HepG2 (cell line): Measurements from ENCODE around the gene FKBP10. TPM values are rescaled to one million over a fixed set of nuclear protein-coding genes. Genes with fewer than 3 reads are reported as not detected.

Source experiments
- ATM ChIP-seq: fragments of 450-650 bp; IDR thresholded peaks from 2 replicates; pipeline ENCODE4 v1.7.1; 2017; ENCODE audit warnings: mild to moderate bottlenecking, borderline replicate concordance
- HDAC6 ChIP-seq: fragments of 200-600 bp; sonication (generic); IDR thresholded peaks from 2 replicates; pipeline ENCODE4 v1.7.0; 2017; ENCODE audit warnings: mild to moderate bottlenecking, antibody characterized with exemption, low read length, low read depth
- MTA1 ChIP-seq: sonication (generic); formaldehyde crosslinking; IDR thresholded peaks from 2 replicates; pipeline ENCODE4 v1.4.0; 2020; ENCODE audit warnings: missing genetic modification reagents, mild to moderate bottlenecking, borderline replicate concordance
- MXD1 ChIP-seq: sonication (generic); formaldehyde crosslinking; IDR thresholded peaks from 2 replicates; pipeline ENCODE4 v1.4.0; 2020; ENCODE audit warnings: mild to moderate bottlenecking, missing genetic modification reagents
- NFIB ChIP-seq: sonication (generic); formaldehyde crosslinking; IDR thresholded peaks from 2 replicates; pipeline ENCODE4 v1.9.0; 2021; ENCODE audit warnings: missing genetic modification reagents, mild to moderate bottlenecking, borderline replicate concordance
- PAX8 ChIP-seq: sonication (generic); formaldehyde crosslinking; IDR thresholded peaks from 2 replicates; pipeline ENCODE4 v1.8.0; 2022; ENCODE audit warnings: mild to moderate bottlenecking, missing genetic modification reagents, borderline replicate concordance
- PHF21A ChIP-seq: sonication (generic); formaldehyde crosslinking; IDR thresholded peaks from 2 replicates; pipeline ENCODE4 v1.5.0; 2020; ENCODE audit warnings: mild to moderate bottlenecking, missing genetic modification reagents
- SETDB1 ChIP-seq: sonication (generic); formaldehyde crosslinking; IDR thresholded peaks from 2 replicates; pipeline ENCODE4 v1.5.1; 2020; ENCODE audit warnings: missing genetic modification reagents, mild to moderate bottlenecking, borderline replicate concordance
- THAP11 ChIP-seq: IDR thresholded peaks from 2 replicates; pipeline ENCODE4 v1.6.1; 2016; ENCODE audit warnings: missing biosample characterization, missing genetic modification reagents
- ZNF234 ChIP-seq: sonication (generic); formaldehyde crosslinking; conservative IDR thresholded peaks from 2 replicates; pipeline ENCODE4 v1.5.1; 2020; ENCODE audit warnings: mild to moderate bottlenecking, missing genetic modification reagents
- ZNF280B ChIP-seq: sonication (generic); formaldehyde crosslinking; IDR thresholded peaks from 2 replicates; pipeline ENCODE4 v1.5.0; 2020; ENCODE audit warnings: missing genetic modification reagents, mild to moderate bottlenecking, borderline replicate concordance
- ZNF296 ChIP-seq: sonication (generic); formaldehyde crosslinking; conservative IDR thresholded peaks from 2 replicates; pipeline ENCODE4 v1.5.0; 2020; ENCODE audit warnings: mild to moderate bottlenecking, missing genetic modification reagents
- ZNF30 ChIP-seq: sonication (generic); formaldehyde crosslinking; IDR thresholded peaks from 2 replicates; pipeline ENCODE4 v1.5.0; 2020; ENCODE audit warnings: mild to moderate bottlenecking, missing genetic modification reagents
- ZNF674 ChIP-seq: sonication (generic); formaldehyde crosslinking; IDR thresholded peaks from 2 replicates; pipeline ENCODE4 v1.5.0; 2020; ENCODE audit warnings: low read depth, mild to moderate bottlenecking, missing genetic modification reagents
- ZNF746 ChIP-seq: sonication (generic); formaldehyde crosslinking; IDR thresholded peaks from 2 replicates; pipeline ENCODE4 v1.8.0; 2022; ENCODE audit warnings: mild to moderate bottlenecking, missing genetic modification reagents
- polyA plus RNA-seq, 8 experiments: library from polyadenylated mRNA; depleted of rRNA in 3 of 8; stranded (reverse) in 7 of 8; unstranded in 1 of 8; fragments of >200 nt; fragmentation: Illumina TruSeq in 4 of 8; extraction: Trizol in 4 of 8; gene quantifications; 2 replicates each; pipeline versions ENCODE4 v1.2.1 to v1.2.3, GENCODE V29; 2011 to 2016; ENCODE audit warnings: low read depth in 4 of 8, missing spikeins in 1 of 8, mixed read lengths in 1 of 8; ENCODE audit not compliant: insufficient read depth in 1 of 8
- total RNA-seq, 5 experiments: library from RNA; depleted of rRNA; stranded (reverse); fragments of >200 nt; fragmentation: Illumina TruSeq; extraction: Trizol; gene quantifications; 2 replicates each; pipeline ENCODE4 v1.2.3, GENCODE V29; 2016; ENCODE audit warnings: low read depth in 1 of 5
- TF ChIP-seq, protein P1 (sequence below): IDR thresholded peaks from 2 replicates; pipeline ENCODE4 v1.6.1; 2016; ENCODE audit warnings: low read depth, borderline replicate concordance
- TF ChIP-seq, protein P2 (sequence below): sonication (generic); formaldehyde crosslinking; IDR thresholded peaks from 2 replicates; pipeline ENCODE4 v1.4.0; 2020; ENCODE audit warnings: low read depth, mild to moderate bottlenecking, missing genetic modification reagents
- TF ChIP-seq, protein P3 (sequence below): sonication (generic); formaldehyde crosslinking; IDR thresholded peaks from 2 replicates; pipeline ENCODE4 v1.8.1; 2023; ENCODE audit warnings: mild to moderate bottlenecking, missing genetic modification reagents
- TF ChIP-seq, protein P4 (sequence below): conservative IDR thresholded peaks from 2 replicates; pipeline ENCODE4 v1.6.1; 2018; ENCODE audit warnings: missing genetic modification reagents

FKBP10 gene
- total and polyA plus RNA-seq, 2 of the 13 experiments (the other 11 are each of a cell fraction or from before 2014, with no cell fraction given): 149 to 573 TPM

GRCh38 chr17:41810659-41811548 is 1.9 kb upstream of the FKBP10 start (continued):
- TF ChIP-seq ZNF280B (peak; percentile 69; the same call in 1 of the 2 replicates), HDAC6 (no peak), SETDB1 (0 out of 2 replicates have a peak, but pooled peaks have one; percentile 9), THAP11 (CRISPR knock-in tag) (peak; percentile 21; the same call in 1 of the 2 replicates), ZNF234 (CRISPR knock-in tag) (peak; percentile 18; the same call in 1 of the 2 replicates), ZNF296 (CRISPR knock-in tag) (no peak), PAX8 (CRISPR knock-in tag) (no peak), MTA1 (CRISPR knock-in tag) (no peak), ZNF674 (CRISPR knock-in tag) (no peak), ZNF30 (CRISPR knock-in tag) (0 out of 2 replicates have a peak, but pooled peaks have one; percentile 6), NFIB (CRISPR knock-in tag) (no peak), MXD1 (CRISPR knock-in tag) (peak; percentile 83; the same call in 1 of the 2 replicates), ATM (no peak), PHF21A (CRISPR knock-in tag) (no peak), ZNF746 (peak; percentile 22; the same call in 1 of the 2 replicates)
- TF ChIP-seq, protein P1, sequence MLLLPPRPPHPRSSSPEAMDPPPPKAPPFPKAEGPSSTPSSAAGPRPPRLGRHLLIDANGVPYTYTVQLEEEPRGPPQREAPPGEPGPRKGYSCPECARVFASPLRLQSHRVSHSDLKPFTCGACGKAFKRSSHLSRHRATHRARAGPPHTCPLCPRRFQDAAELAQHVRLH: no peak
- TF ChIP-seq, protein P2, sequence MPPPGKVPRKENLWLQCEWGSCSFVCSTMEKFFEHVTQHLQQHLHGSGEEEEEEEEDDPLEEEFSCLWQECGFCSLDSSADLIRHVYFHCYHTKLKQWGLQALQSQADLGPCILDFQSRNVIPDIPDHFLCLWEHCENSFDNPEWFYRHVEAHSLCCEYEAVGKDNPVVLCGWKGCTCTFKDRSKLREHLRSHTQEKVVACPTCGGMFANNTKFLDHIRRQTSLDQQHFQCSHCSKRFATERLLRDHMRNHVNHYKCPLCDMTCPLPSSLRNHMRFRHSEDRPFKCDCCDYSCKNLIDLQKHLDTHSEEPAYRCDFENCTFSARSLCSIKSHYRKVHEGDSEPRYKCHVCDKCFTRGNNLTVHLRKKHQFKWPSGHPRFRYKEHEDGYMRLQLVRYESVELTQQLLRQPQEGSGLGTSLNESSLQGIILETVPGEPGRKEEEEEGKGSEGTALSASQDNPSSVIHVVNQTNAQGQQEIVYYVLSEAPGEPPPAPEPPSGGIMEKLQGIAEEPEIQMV: no peak
- TF ChIP-seq, protein P3, sequence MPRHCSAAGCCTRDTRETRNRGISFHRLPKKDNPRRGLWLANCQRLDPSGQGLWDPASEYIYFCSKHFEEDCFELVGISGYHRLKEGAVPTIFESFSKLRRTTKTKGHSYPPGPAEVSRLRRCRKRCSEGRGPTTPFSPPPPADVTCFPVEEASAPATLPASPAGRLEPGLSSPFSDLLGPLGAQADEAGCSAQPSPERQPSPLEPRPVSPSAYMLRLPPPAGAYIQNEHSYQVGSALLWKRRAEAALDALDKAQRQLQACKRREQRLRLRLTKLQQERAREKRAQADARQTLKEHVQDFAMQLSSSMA (CRISPR knock-in tag): 0 out of 2 replicates have a peak, but pooled peaks have one; percentile 56
- TF ChIP-seq, protein P4, sequence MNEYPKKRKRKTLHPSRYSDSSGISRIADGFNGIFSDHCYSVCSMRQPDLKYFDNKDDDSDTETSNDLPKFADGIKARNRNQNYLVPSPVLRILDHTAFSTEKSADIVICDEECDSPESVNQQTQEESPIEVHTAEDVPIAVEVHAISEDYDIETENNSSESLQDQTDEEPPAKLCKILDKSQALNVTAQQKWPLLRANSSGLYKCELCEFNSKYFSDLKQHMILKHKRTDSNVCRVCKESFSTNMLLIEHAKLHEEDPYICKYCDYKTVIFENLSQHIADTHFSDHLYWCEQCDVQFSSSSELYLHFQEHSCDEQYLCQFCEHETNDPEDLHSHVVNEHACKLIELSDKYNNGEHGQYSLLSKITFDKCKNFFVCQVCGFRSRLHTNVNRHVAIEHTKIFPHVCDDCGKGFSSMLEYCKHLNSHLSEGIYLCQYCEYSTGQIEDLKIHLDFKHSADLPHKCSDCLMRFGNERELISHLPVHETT (CRISPR knock-in tag): no peak
